ENCODE measurements around the gene STXBP5L.
"Not testable (repeated sequence)": the region's sequence is repeated elsewhere in the genome, so short reads cannot be mapped to it uniquely, and the experiment has no call there.

STXBP5L gene

DNA sequence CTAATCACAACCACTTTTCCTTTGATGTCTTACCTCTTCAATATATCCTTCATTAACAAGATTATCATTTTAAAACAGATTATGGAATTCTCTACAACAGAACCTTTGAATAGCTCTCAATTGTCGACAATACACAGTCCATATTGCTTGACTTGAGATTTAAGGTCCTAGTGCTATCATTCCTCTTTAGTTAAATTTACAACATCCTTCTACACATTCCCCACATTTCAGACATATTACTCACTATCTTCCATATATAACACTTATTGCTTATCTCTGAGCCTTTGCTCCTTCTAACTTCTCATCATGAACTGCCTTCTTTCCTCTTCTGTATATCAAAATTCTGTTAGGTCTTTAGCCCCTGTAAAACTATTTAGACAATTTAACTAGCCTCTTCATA, 247.0 kb downstream of the STXBP5L start:
- no peak overlapping the region for H3K4me3 ChIP-seq (ENCODE audit: low read depth, low read length)
- TF ChIP-seq, protein P1, sequence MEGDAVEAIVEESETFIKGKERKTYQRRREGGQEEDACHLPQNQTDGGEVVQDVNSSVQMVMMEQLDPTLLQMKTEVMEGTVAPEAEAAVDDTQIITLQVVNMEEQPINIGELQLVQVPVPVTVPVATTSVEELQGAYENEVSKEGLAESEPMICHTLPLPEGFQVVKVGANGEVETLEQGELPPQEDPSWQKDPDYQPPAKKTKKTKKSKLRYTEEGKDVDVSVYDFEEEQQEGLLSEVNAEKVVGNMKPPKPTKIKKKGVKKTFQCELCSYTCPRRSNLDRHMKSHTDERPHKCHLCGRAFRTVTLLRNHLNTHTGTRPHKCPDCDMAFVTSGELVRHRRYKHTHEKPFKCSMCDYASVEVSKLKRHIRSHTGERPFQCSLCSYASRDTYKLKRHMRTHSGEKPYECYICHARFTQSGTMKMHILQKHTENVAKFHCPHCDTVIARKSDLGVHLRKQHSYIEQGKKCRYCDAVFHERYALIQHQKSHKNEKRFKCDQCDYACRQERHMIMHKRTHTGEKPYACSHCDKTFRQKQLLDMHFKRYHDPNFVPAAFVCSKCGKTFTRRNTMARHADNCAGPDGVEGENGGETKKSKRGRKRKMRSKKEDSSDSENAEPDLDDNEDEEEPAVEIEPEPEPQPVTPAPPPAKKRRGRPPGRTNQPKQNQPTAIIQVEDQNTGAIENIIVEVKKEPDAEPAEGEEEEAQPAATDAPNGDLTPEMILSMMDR (conservative IDR thresholded peaks at IDR 0.05; ENCODE audit: low read depth, low read length): no peak
- DNase-seq (ENCODE audit: low read depth): no peak

DNA sequence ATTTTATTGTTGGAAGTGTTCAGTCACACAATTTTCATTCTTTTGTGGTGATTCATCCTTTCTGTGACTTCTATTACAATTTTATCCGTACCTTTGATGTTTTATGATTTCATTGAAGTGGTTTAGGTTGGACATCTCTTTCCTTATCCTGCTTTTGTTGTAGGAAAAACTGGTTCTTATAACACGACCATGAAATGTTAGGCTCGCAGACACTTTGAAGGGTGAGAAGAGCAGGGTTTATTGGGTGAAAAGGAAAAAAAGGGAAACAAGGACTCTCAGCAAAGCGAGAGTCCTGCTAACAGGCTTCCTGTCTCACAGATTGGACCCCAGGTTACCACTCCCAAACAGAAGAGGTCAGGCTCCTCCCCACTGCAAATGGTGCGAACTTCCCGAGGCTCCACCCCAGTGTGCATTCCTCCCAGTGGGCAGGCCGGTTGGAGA, 257.4 kb downstream of the STXBP5L start:
- H3K4me3 ChIP-seq (ENCODE audit: low read depth, low read length): no peak overlapping the region
- DNase-seq (ENCODE audit: low read depth): no peak
- TF ChIP-seq, protein P1 (conservative IDR thresholded peaks at IDR 0.05; ENCODE audit: low read depth, low read length): no peak

DNA sequence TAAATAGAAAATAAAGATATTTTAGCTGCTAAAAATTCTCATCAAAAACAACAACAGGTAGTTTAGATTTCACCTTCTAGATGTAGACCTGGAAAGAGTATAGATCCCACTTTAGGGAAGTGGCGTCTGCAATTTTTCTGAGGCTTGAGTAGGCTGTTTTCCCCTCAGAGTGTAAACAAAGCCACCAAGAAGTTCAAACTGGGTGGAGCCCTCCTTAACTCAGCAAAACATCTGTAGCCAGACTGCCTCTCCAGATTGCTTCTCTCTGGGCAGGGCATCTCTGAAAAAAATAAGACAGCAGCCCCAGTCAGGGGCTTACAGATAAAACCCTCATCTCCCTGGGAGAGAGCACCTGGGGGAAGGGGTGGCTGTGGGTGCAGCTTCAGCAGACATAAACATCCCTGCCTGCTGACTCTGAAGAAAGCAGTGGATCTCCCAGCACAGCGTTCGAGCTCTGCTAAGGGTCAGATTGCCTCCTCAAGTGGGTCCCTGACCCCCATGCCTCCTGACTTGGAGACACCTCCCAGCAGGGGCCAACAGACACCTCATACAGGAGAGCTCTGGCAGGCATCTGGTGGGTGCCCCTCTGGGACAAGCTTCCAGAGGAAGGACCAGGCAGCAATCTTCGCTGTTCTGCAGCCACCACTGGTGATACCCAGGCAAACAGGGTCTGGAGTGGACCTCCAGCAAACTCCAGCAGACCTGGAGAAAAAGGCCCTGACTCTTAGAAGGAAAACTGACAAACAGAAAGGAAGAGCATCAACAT, 259.6 kb downstream of the STXBP5L start:
- TF ChIP-seq, protein P1 (conservative IDR thresholded peaks at IDR 0.05; ENCODE audit: low read depth, low read length): no peak
- no peak for DNase-seq (ENCODE audit: low read depth)
- no peak overlapping the region for H3K4me3 ChIP-seq (ENCODE audit: low read depth, low read length)

DNA sequence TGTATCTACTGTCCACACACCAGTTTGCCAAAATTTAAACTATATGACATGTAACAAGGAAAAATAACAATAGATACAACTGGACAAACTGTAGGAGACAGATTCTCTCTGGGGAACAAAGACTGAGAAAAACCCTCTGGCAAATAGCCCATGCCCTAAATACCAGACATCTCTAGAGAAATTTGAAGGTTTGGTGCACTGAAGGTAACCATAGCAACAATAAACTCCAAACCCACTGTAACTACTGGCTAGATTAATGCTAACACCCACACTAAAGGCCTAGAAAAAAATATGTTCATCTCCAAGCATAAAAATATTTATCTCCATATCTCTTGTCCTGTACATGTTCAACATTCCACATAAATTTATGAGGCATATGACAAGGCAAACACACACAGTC, 267.1 kb downstream of the STXBP5L start:
- H3K4me3 ChIP-seq (ENCODE audit: low read depth, low read length): no peak overlapping the region
- TF ChIP-seq, protein P1 (conservative IDR thresholded peaks at IDR 0.05; ENCODE audit: low read depth, low read length): no peak
- DNase-seq (ENCODE audit: low read depth): no peak

DNA sequence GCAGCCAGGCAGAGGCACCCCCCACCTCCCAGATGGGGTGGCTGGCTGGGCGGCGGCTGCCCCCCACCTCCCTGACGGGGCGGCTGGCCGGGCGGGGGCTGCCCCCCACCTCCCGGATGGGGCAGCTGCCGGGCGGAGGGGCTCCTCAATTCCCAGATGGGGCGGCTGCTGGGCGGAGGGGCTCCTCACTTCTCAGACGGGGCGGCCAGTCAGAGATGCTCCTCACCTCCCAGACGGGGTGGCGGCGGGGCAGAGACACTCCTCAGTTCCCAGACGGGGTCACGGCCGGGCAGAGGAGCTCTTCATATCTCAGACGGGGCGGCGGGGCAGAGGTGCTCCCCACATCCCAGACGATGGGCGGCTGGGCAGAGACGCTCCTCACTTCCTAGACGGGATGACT, 282.6 kb downstream of the STXBP5L start:
- H3K4me3 ChIP-seq (ENCODE audit: low read depth, low read length); DNase-seq (ENCODE audit: low read depth): not testable (repeated sequence)

DNA sequence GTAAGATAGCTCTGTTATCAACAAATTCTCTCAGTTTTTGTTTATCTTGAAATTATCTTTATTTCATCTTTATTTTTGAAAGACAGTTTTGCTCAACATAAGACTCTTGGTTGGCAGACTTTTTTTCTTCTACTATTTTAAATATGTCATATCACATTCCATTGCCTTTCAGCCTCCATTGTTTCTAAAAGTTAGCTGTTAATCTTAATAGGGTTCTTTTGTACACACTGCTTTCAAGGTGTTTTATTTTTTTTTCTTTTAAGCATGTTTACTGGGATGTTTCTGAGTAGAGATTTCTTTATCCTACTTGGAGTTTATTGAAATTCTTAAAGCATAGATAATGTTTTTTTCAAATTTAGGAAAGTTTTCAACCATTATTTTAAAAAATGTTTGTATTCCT, 294.6 kb downstream of the STXBP5L start:
- DNase-seq (ENCODE audit: low read depth): no peak
- TF ChIP-seq, protein P1 (conservative IDR thresholded peaks at IDR 0.05; ENCODE audit: low read depth, low read length): no peak

DNA sequence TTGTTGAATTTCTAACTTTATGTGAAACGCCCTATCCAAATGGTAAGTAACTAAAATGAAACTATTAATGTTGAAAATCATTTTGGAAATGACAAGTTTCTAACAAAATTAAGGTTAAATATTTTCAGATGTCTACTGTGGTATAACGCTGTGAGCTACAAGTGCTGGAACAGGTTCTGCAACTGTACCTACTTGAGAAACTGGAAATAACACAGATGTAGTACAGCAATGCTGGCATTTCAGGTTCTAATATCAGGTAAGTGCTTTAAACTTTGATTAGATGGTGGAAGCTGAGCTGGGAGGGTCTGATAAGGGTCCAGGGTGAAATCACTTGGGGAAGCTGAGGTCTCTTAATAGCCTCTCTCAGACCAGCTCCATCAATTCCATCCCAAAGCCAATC, 315.1 kb downstream of the STXBP5L start:
- TF ChIP-seq, protein P1 (conservative IDR thresholded peaks at IDR 0.05; ENCODE audit: low read depth, low read length): no peak
- no peak overlapping the region for H3K4me3 ChIP-seq (ENCODE audit: low read depth, low read length)
- DNase-seq (ENCODE audit: low read depth): no peak

More for the DNA sequence above, 294.6 kb downstream of the STXBP5L start:
- no peak overlapping the region for H3K4me3 ChIP-seq (ENCODE audit: low read depth, low read length)
